ENCODE results near the gene ELF5.

The ELF5 gene

DNA sequence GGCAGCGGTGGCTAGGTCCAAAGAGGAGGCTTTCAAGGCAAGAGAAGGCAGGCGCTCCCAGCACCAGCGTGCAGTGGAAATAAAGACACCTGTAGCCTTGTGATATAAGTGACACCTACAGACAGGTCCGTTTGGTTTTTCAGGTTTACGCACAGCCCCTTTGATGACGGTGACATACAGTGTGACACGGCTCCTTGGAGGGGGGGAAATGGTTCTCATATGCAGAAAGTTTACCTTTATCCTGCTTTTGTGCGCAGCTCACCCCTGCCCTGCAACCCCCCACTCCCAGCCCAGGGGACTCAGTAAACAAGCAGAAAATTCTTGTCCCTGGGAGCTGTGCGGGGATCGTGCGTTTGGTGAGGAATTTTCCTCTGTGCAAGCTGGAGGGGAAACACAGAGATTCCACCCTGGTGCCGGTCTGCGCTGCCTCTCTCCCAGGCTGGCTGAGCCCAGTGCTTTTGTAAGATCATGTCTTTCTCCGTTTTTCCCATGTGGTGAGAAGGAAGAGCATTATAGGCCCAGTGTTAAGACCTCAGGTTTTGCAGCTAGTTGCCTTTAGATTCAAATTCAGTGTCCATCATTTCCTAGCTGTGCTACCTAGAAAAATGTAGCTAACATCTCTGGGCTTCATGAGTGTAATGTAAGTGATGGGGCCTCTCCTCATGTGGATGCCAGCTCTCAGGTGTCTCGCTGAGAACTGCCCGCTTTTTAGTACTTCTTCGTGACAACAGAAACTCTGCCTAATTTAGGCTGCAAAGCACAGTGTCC lies at the start of gene ELF5:
TSS of gene ELF5 (minus strand) at position 113 of the 768 bp plus-strand sequence. CDS start 8,045 bp downstream, outside the sequence.
- DNase-seq (ENCODE audit: insufficient read length, low spot score) (no peak), FAIRE-seq (no peak)

DNA sequence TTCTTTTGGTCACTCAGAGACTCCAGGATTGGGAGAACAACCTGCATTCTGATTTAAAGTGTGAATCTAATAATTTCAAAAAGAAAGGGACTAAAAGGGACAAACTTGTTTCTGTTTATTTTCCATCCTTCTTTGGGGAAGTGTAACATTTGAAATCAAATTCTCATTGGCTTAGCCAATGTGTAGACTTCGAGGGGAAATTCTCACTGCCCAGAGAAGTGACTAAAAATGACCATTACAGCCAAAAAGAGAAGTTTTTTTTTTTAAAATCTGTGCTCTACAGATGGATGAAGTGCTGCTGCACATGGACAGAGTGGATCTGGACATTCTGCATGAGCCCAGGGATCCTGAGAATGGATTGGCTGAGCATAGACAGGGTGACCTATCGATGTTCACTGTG lies 49.4 kb upstream of the ELF5 start:
- FAIRE-seq (no peak), DNase-seq (ENCODE audit: insufficient read length, low spot score) (no peak)

DNA sequence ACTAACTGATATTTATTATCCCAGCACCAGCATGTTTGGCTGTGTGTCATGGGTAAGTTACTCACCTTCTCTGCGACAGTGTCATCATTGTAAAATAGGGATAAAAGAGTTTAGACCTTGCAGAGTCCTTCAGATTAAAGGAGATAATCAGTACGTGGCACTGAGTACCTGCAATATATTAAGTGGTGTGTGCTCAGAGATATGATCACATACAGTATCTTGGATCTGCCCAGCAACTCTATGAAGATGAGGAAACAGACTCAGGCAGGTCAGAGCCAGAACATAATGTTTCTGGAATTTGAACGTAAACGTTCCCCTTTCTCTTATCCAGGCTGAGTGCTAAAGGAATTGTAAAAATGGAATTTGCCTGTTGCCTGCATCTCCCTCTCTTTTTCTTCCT lies 46.9 kb upstream of the ELF5 start:
- FAIRE-seq, result no peak
- DNase-seq (ENCODE audit: insufficient read length, low spot score), result no peak

DNA sequence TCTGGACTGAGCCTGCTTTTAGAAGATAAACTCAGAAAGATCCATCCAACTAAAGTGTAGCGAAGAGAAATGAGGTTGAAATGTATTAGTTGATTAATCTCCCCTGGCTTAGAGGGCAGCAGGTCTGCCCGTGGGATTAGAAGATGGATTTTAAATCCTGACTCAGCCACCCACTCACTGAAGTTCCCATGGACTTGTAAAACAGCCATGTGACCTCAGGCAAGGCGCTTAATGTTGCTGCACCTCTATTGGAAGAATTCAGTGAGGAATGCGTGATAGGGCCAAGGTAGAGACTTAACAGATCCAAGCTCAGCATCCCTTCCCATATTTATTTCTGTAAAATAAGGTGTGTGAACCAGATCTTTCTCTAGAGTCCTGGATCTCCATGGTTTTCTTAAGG lies 45.1 kb upstream of the ELF5 start:
- FAIRE-seq (no peak), DNase-seq (ENCODE audit: insufficient read length, low spot score) (no peak)

- no peak for FAIRE-seq
- DNase-seq (ENCODE audit: insufficient read length, low spot score), result no peak
These were observed 44.6 kb upstream of the ELF5 start for GRCh38 chr11:34558211-34558610.

- DNase-seq (ENCODE audit: insufficient read length, low spot score) (no peak), FAIRE-seq (no peak)
These were observed 38.7 kb upstream of the ELF5 start for GRCh38 chr11:34552270-34552669.

- DNase-seq (ENCODE audit: insufficient read length, low spot score) (no peak), FAIRE-seq (no peak)
These were observed 35.7 kb upstream of the ELF5 start for GRCh38 chr11:34549271-34549670.

- DNase-seq (ENCODE audit: insufficient read length, low spot score) (no peak), FAIRE-seq (no peak)
These were observed 34.7 kb upstream of the ELF5 start for GRCh38 chr11:34548278-34548677.

- DNase-seq (ENCODE audit: insufficient read length, low spot score) (no peak), FAIRE-seq (no peak)
These were observed 33.1 kb upstream of the ELF5 start for GRCh38 chr11:34546511-34547209.

DNA sequence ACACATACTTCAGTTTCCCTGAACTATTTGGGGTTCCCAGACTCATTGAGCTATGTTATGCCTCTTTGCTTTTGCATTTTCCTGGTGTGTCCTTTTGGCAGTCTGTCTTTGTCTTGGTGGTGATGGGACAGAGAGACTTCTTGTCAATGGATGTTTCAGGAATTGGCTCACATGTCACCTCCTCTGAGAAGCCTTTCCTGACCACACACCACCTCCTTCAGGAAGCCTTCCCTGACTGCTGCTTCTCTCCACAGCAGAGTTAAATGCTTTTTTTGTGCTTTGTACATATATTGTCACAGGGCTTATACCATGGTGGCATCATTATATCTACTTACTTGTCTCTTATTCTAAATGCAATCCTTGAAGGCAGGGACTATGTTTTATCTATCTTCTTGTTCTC lies 28.5 kb upstream of the ELF5 start:
- no peak for DNase-seq (ENCODE audit: insufficient read length, low spot score)
- FAIRE-seq, result no peak

- no peak for DNase-seq (ENCODE audit: insufficient read length, low spot score)
- no peak for FAIRE-seq
These were observed 27.3 kb upstream of the ELF5 start for GRCh38 chr11:34540870-34541269.

- FAIRE-seq (no peak), DNase-seq (ENCODE audit: insufficient read length, low spot score) (no peak)
These were observed 24.0 kb upstream of the ELF5 start for GRCh38 chr11:34537636-34538035.

DNA sequence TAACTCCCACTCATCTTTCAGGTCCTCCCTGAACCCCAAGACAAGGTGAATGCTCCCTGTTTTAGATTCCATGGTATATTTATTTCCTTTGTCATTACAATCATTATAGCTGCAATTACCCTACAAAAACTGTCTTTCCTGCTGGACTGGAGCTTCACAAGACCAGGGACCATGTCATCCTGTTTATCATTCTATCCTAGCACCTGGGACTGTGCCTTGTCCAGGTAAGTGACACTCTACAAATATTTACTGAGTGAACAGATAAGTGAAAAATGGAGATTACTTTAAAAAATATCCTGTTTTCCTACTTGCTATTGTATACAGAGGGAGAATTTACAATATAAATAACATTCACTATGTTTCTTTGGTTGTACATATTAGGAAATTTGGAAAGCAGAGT lies 22.5 kb upstream of the ELF5 start:
- FAIRE-seq, result no peak

DNA sequence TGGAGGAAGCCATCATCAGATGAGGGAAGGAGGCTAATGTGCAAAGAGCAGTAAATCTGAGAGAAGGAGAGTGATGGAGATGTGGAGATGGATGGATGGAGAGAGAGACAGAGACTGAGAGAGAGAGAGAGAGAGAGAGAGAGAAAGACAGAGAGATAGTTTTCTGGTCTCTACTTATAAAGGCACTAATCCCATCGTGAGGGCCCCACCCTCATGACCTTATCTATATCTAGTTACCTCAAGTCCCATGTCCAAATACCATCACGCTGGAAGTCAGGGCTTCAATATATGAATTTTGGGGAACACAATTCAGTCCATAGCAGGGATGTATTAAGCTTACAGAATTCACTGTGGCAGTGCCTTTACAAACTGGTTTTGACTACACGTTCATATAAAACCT lies 21.2 kb upstream of the ELF5 start:
- FAIRE-seq, result no peak
- no peak for DNase-seq (ENCODE audit: insufficient read length, low spot score)

More for the DNA sequence above, 22.5 kb upstream of the ELF5 start:
- DNase-seq (ENCODE audit: insufficient read length, low spot score), result no peak

GRCh38 chr11:34531663-34532062 lies 18.1 kb upstream of the ELF5 start:
- no peak for FAIRE-seq

DNA sequence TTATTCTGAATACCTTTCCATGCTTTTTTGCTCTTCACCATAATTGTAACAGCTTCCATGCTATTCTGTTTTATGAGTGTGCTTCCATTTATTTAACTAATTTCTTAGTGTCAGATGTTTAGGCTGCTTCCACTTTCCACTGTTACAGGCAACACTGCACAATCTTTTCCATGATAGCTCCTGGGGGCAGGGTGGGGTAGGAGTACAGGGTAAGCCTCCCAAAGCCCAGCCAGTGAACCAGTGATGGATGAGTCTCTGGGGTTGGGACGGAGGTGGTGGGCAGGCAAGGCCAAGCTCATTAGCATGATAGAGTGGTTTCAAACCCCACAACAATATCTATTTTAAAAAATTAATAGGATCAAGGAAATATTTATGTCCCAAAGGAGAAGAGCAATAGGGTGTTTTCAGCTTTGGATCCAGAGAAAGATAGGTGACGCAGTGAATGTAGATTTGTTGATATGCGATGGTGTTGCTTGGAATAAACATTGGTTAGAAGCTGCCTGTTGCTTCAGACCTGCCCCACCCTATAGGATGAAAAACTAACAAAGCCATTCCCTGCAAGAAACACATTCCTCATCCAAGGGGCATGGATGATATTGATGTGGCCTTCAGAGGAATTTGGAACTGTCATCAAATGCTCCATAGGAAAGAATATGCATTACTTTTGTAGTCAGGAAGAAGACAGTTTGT lies 17.1 kb upstream of the ELF5 start:
- FAIRE-seq, result no peak
- no peak for DNase-seq (ENCODE audit: insufficient read length, low spot score)

More at GRCh38 chr11:34531663-34532062, 18.1 kb upstream of the ELF5 start:
- no peak for DNase-seq (ENCODE audit: insufficient read length, low spot score)

DNA sequence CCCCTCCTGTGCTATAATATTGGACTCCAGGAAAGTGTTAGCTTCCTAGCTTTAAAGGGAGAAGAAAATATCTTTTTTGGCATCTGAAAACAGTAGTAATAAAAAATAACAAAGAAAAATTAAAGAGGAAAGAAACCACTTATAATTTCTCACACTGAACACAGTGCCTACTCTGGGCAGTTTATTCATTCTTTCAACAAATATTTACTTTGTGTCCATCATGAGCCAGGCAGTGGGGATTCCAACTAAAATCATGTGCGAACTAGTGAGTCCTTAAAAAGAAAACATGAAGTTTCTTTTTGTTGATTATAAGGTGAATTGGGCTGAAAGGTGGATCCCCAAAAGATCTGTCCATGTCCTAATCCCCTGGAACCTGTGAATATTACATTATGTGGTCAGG lies 16.0 kb upstream of the ELF5 start:
- FAIRE-seq, result no peak
- no peak for DNase-seq (ENCODE audit: insufficient read length, low spot score)

- FAIRE-seq, result no peak
- no peak for DNase-seq (ENCODE audit: insufficient read length, low spot score)
These were observed 14.5 kb upstream of the ELF5 start for GRCh38 chr11:34528072-34528471.

DNA sequence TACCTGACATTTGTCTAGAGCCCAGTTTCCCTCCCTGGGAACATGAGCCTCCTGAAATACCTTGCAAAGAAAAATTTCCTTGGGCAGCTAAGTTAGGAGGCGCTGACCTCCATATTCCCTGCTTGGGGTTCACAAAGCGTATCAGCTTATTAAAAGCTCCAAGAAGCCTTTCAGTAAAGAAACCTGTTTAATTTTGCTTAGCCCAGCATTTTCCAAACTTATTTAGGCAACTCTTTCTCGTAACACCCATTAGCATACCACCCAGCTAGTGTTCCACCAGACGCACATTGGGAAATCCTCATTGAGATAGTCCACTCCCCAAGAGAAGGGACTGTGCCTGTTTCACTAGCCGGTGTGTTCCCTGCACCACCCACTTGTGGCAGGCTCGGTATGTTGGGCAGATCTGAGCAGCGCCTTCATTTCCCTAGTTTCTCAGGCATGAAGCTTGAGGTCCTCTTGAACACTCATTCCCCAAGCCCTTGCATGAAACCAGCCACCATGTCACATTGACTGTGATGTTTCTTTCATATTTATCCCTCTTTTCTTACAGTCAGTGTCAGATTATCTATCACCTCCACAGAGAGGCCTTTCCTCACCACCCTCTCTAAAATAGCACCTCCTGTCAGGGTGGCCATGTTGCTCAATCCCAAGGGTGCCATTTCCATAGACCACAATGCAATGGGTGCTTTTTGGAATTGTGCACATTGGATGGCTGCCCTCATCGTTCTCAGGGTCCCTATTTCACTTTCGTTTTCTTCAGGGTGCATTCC lies 12.5 kb upstream of the ELF5 start:
- DNase-seq (ENCODE audit: insufficient read length, low spot score), result no peak
- FAIRE-seq, result no peak

DNA sequence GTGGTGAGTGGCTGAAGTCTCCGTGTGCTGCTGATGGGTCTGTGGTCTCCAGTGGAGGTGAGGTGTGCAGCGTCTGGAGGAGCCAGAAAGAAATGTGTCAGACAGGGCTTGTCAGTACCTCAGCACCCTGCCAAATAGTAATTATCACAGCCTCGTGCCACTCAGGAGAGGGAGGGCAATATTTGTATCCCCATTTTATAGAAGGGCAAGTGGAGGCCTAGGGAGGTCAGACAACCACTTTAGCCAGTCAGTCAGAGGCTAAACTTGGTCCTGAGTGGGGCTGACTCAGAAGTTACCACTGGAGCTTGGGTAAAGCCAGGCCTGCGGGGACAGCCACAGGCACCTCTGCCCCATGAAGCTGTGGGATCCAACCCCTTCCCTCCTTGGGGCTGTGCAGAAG lies 11.5 kb upstream of the ELF5 start:
- DNase-seq (ENCODE audit: insufficient read length, low spot score), result no peak
- FAIRE-seq, result no peak

GRCh38 chr11:34524696-34525095 lies 11.1 kb upstream of the ELF5 start:
- DNase-seq (ENCODE audit: insufficient read length, low spot score), result no peak
- FAIRE-seq, result no peak

Measured in HTR-8/SVneo (cell line).